OCI-LY7 (cell line): ENCODE results near the gene HDAC10. TPM values are rescaled to one million over a fixed set of nuclear protein-coding genes. Genes with fewer than 3 reads are reported as not detected.

Experiments
- BruUV-seq: library from RNA; stranded (reverse); fragments of 400-500 nt; replicated peaks from 2 replicates; lab custom pipeline; 2021; lab: Mats Ljungman, UMichigan
- CTCF ChIA-PET: fragments of 300-600 bp; sonication (Branson Sonifier 250); formaldehyde crosslinking; loops from one replicate; lab custom pipeline; 2022; ENCODE audit warnings: antibody characterized with exemption; ENCODE audit not compliant: unreplicated experiment; lab: Charles Lee
- POLR2A ChIA-PET: fragments of 300-600 bp; sonication (Branson Sonifier 250); formaldehyde crosslinking; loops from one replicate; lab custom pipeline; 2022; ENCODE audit warnings: antibody characterized with exemption; lab: Charles Lee
- DNase-seq: peaks from one replicate; pipeline ENCODE4 v3.0.0-alpha.2; 2015; ENCODE audit warnings: low spot score
- H2AFZ ChIP-seq: fragments of 200-600 bp; sonication (generic), shearing (Covaris generic); 2 replicates; pipeline ENCODE4 v1.6.1; 2014; ENCODE audit warnings: mild to moderate bottlenecking, antibody characterized with exemption, low read length, moderate library complexity
- H3K27ac ChIP-seq: fragments of 200-600 bp; sonication (generic); 2 replicates; pipeline ENCODE4 v1.5.1; 2014; ENCODE audit warnings: mixed run types, low read depth, mild to moderate bottlenecking, moderate library complexity, low read length, inconsistent platforms; ENCODE audit not compliant: poor library complexity, severe bottlenecking
- H3K36me3 ChIP-seq: fragments of 200-600 bp; sonication (generic); 2 replicates; pipeline ENCODE4 v1.6.1; 2014; ENCODE audit warnings: mild to moderate bottlenecking, antibody characterized with exemption, low read length, moderate library complexity, mixed read lengths; ENCODE audit not compliant: insufficient read depth
- H3K4me1 ChIP-seq: fragments of 200-600 bp; sonication (generic); 2 replicates; pipeline ENCODE4 v1.5.1; 2014; ENCODE audit warnings: mild to moderate bottlenecking, low read length; ENCODE audit not compliant: insufficient read depth, poor library complexity, severe bottlenecking
- H3K4me2 ChIP-seq: fragments of 200-600 bp; sonication (generic); 2 replicates; pipeline ENCODE4 v1.6.1; 2014; ENCODE audit warnings: mild to moderate bottlenecking, low read length
- H3K4me3 ChIP-seq: fragments of 200-600 bp; sonication (generic); 2 replicates; pipeline ENCODE4 v1.5.1; 2014; ENCODE audit warnings: mild to moderate bottlenecking, low read depth, low read length; ENCODE audit not compliant: poor library complexity, severe bottlenecking
- H3K79me2 ChIP-seq: fragments of 200-600 bp; sonication (generic); 2 replicates; pipeline ENCODE4 v1.6.1; 2016; ENCODE audit warnings: low read depth, mild to moderate bottlenecking, low read length, moderate library complexity, mixed read lengths; ENCODE audit not compliant: insufficient read depth
- H3K9me2 ChIP-seq: fragments of 200-600 bp; sonication (generic); 2 replicates; pipeline ENCODE4 v1.6.1; 2016; ENCODE audit warnings: mild to moderate bottlenecking, low read length, mixed read lengths; ENCODE audit not compliant: insufficient read depth
- H3K9me3 ChIP-seq: fragments of 200-600 bp; sonication (generic); 2 replicates; pipeline ENCODE4 v1.6.1; 2014; ENCODE audit warnings: mild to moderate bottlenecking, mixed run types, low read length, mixed read lengths
- H4K20me1 ChIP-seq: fragments of 200-600 bp; sonication (generic); 2 replicates; pipeline ENCODE4 v1.6.1; 2014; ENCODE audit warnings: mild to moderate bottlenecking, antibody characterized with exemption, low read length, moderate library complexity, mixed read lengths; ENCODE audit not compliant: insufficient read depth
- CTCF ChIP-seq: fragments of 200-600 bp; sonication (generic); conservative IDR thresholded peaks from 2 replicates; pipeline ENCODE4 v1.5.1; 2014; ENCODE audit warnings: mild to moderate bottlenecking, antibody characterized with exemption, low read length, moderate library complexity, mixed read lengths
- EZH2phosphoT487 ChIP-seq: fragments of 200-600 bp; sonication (generic); IDR thresholded peaks from 2 replicates; pipeline ENCODE4 v1.6.1; 2018; ENCODE audit warnings: low read depth, borderline replicate concordance, mild to moderate bottlenecking, mixed run types, antibody characterized with exemption, low read length, moderate library complexity, mixed read lengths
- intact Hi-C: fragments of 100-400 bp; cut with micrococcal nuclease; formaldehyde crosslinking; loops from one replicate; pipeline ENCODE4 v1.10.0; 2022; ENCODE audit not compliant: unreplicated experiment
- total RNA-seq, 2 experiments: library from RNA; depleted of rRNA in 1 of 2; stranded (reverse); fragments of >200 nt in 1 of 2; shearing (Covaris generic) in 1 of 2; gene quantifications; 2 replicates each; pipeline ENCODE4 v1.2.3, GENCODE V29; 2014 to 2022

The HDAC10 gene
- total RNA-seq, 2 experiments from 2014 or later: 49.4 to 74.9 TPM

GRCh38 chr22:50225200-50225969 lies 25.7 kb downstream of the HDAC10 start:
- intact Hi-C loops: no loop called here
- H3K9me2 ChIP-seq: no peaks in the 10 kb centered on the region
- ChIA-PET CTCF (no interaction called here), POLR2A (no interaction called here)
- no peaks in the 10 kb centered on the region for H3K4me1 ChIP-seq
- H2AFZ ChIP-seq: no peak overlapping the region
- H4K20me1 ChIP-seq: no peaks in the 10 kb centered on the region
- H3K9me3 ChIP-seq: no peaks in the 10 kb centered on the region
- no peak overlapping the region for H3K4me3 ChIP-seq
- H3K27ac ChIP-seq: no peak overlapping the region
- no peak for DNase-seq
- no peak for TF ChIP-seq EZH2phosphoT487
- no peak for TF ChIP-seq CTCF
- no peak overlapping the region for H3K4me2 ChIP-seq
- H3K36me3 ChIP-seq: peaks cover 65% of the 10 kb centered on the region
- H3K79me2 ChIP-seq: no peaks in the 10 kb centered on the region
- BruUV-seq: no TSS peak

- Histone ChIP-seq H4K20me1 (no peaks in the 10 kb centered on the region), H3K79me2 (no peaks in the 10 kb centered on the region), H3K4me3 (no peak overlapping the region), H2AFZ (no peak overlapping the region), H3K36me3 (peaks cover 68% of the 10 kb centered on the region), H3K9me3 (no peaks in the 10 kb centered on the region), H3K27ac (no peak overlapping the region), H3K4me1 (no peaks in the 10 kb centered on the region), H3K4me2 (no peak overlapping the region), H3K9me2 (no peaks in the 10 kb centered on the region)
- DNase-seq: no peak
- intact Hi-C loops: no loop called here
- BruUV-seq: no TSS peak
- TF ChIP-seq EZH2phosphoT487 (no peak), CTCF (no peak)
- ChIA-PET POLR2A (no interaction called here), CTCF (no interaction called here)
Measured at GRCh38 chr22:50224071-50224470, 27.0 kb downstream of the HDAC10 start.

DNA sequence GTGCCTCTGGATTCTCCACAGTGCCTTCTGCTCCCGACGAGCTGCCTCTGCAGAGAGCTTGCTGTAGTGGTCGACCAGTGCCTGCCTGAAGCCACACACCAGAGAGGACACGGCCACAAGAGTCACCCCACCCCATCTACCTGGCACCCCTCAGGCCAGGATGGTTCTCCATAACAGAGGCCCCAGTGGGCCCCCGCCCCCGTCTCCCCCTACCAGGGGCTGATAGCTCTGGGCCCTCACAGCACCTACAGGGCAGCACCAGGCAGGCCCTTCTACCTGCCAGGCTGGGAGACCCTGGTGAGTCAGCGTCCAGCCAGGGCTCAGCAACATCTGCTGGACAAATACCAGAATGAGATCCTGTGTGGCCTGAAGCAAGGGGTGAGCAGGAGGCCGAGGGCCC lies 28.6 kb downstream of the HDAC10 start:
- H3K36me3 ChIP-seq: peaks cover 81% of the 10 kb centered on the region

More for the DNA sequence above, 28.6 kb downstream of the HDAC10 start:
- Histone ChIP-seq H3K9me3 (no peaks in the 10 kb centered on the region), H3K4me3 (no peak overlapping the region), H3K4me2 (no peak overlapping the region), H2AFZ (no peak overlapping the region), H3K9me2 (no peaks in the 10 kb centered on the region), H4K20me1 (no peaks in the 10 kb centered on the region), H3K79me2 (no peaks in the 10 kb centered on the region), H3K4me1 (no peaks in the 10 kb centered on the region), H3K27ac (no peak overlapping the region)
- TF ChIP-seq CTCF (no peak), EZH2phosphoT487 (no peak)
- no peak for DNase-seq
- BruUV-seq: no TSS peak
- ChIA-PET POLR2A (no interaction called here), CTCF (interaction anchor here (0.5 kb wide), 1 partner anchor 535 kb away, joined by 3 read pairs; no protein-coding TSS in a partner anchor)
- intact Hi-C loops: no loop called here
